Raji (cell line): ENCODE data around the gene PHKG1.

ENCODE experiments used
- POLR2A ChIP-seq: IDR thresholded peaks from 2 replicates; pipeline ENCODE4 v1.6.1; 2011; ENCODE audit warnings: low read depth, low read length, control low read depth; ENCODE audit not compliant: insufficient read depth

The PHKG1 gene

GRCh38 chr7:56083150-56083785 is 9.5 kb downstream of the PHKG1 start:
- no peak for TF ChIP-seq POLR2A

- TF ChIP-seq POLR2A, result no peak
Observed at GRCh38 chr7:56081626-56082340, 11.0 kb downstream of the PHKG1 start.

DNA sequence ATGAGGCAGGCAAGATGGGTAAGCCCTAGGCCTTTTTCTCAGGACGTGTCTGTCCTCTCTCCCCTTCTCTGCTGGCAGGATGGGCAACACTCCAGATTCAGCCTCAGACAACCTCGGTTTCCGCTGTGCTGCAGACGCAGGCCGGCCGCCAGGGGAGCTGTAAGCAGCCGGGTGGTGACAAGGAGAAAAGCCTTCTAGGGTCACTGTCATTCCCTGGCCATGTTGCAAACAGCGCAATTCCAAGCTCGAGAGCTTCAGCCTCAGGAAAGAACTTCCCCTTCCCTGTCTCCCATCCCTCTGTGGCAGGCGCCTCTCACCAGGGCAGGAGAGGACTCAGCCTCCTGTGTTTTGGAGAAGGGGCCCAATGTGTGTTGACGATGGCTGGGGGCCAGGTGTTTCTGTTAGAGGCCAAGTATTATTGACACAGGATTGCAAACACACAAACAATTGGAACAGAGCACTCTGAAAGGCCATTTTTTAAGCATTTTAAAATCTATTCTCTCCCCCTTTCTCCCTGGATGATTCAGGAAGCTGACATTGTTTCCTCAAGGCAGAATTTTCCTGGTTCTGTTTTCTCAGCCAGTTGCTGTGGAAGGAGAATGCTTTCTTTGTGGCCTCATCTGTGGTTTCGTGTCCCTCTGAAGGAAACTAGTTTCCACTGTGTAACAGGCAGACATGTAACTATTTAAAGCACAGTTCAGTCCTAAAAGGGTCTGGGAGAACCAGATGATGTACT is 13.1 kb downstream of the PHKG1 start:
- no peak for TF ChIP-seq POLR2A

GRCh38 chr7:56078196-56078595 is 14.6 kb downstream of the PHKG1 start:
- no peak for TF ChIP-seq POLR2A

GRCh38 chr7:56077681-56078080 is 15.1 kb downstream of the PHKG1 start:
- TF ChIP-seq POLR2A, result no peak

- no peak for TF ChIP-seq POLR2A
Observed at GRCh38 chr7:56074371-56074791, 18.4 kb downstream of the PHKG1 start.

- TF ChIP-seq POLR2A, result peak; percentile 99
Observed at GRCh38 chr7:56063882-56064625, 28.7 kb downstream of the PHKG1 start, which contains the start of gene SUMF2. SUMF2 (plus strand) TSS chr7:56064286; CDS start chr7:56064312, 26 bp downstream.

GRCh38 chr7:56063500-56063881 is 29.3 kb downstream of the PHKG1 start:
- no peak for TF ChIP-seq POLR2A

DNA sequence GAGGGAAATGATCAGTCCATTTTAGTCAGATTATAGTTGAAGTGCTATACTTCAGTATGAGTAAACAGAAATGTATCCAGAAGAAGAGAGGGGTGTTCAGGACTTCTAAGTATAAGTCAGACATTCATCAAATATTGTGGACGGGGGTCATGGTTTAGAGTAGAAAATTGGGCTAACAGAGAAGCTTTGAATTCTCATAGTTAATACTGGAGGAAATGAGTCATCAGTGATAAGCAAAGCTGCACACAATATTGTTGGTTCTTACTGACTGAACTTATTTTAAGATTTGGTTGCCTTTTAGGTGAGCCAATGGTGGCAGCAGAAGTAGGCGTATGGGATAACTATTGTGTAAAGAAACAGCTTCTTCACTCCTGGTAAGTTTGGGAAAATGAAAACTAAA is 30.4 kb downstream of the PHKG1 start:
- no peak for TF ChIP-seq POLR2A

- TF ChIP-seq POLR2A, result no peak
Observed at GRCh38 chr7:56053993-56054392, 38.8 kb downstream of the PHKG1 start.

DNA sequence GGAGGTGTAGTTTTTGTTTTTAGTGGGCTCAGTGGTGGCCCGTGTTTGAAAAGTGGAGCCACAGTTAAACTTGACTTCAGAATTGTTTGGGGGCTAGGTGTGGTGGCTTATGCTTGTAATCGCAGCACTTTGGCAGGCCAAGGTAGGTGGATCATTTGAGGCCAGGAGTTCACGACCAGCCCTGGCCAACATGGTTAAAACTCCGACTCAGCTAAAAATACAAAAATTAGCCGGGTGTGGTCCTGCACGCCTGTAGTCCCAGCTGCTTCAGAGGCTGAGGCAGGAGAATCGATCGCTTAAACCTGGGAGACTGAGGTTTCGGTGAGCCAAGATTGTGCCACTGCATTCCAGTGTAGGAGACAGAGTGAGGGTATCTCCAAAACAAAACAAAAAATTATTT is 39.4 kb downstream of the PHKG1 start:
- TF ChIP-seq POLR2A, result no peak

DNA sequence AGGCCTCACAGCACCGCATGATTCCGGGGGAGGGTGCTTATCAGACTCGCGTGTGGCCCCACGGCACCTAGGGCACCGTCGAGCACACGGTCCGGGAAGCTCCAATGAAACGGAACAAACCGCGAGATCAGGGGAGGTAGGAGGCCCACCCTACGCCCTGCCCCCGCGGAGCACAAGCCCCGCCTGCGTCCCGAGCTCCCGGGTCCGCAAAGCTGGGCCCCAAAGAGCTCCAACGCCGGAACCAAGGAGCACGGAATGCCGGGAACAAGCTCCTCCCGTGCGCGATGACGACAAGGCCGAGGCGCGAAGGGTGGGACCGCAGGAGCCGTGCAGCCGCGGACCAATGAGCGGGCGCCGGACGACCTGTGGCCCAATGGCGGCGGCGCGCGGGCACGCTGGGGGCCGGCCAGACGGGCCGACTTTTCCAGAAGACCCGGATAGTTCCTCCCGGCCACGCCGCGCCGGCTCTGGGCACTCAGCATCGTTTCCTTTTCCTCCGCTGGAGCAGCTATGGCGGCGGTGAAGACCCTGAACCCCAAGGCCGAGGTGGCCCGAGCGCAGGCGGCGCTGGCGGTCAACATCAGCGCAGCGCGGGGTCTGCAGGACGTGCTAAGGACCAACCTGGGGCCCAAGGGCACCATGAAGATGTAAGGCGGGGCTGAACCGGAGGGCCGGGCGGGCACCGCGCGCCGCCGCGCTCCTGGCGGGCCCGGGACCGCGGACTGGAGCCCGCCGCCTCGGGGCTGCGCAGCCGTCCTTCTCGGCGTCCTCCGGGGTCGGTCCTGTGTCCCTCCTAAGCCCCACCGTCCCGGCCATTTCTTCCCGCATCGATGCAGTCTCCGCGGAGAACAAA is 41.2 kb downstream of the PHKG1 start, which contains the start of the genes CCT6A and PSPH:
TSS of gene CCT6A (plus strand) at position 427 of the 853 bp plus-strand sequence. CDS start at position 511, 84 bp downstream.
TSS of gene PSPH (minus strand) at position 106 of the 853 bp plus-strand sequence. CDS start 30,232 bp downstream, outside the sequence.
- peak; percentile 97 for TF ChIP-seq POLR2A

DNA sequence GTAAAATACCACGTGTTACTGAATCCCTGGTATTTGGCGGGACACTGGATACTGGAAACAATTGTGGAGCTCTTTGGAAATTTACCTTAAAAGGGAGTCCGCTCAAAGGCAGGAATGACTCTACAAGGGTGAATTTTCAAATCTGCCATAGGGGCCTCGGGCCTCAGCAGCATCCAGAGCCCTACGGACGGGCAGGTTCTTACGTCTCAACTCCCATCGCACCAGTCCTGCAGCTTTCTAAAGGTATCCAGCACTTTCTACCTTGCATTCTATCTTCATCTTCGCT is 41.8 kb downstream of the PHKG1 start:
- TF ChIP-seq POLR2A, result no peak

DNA sequence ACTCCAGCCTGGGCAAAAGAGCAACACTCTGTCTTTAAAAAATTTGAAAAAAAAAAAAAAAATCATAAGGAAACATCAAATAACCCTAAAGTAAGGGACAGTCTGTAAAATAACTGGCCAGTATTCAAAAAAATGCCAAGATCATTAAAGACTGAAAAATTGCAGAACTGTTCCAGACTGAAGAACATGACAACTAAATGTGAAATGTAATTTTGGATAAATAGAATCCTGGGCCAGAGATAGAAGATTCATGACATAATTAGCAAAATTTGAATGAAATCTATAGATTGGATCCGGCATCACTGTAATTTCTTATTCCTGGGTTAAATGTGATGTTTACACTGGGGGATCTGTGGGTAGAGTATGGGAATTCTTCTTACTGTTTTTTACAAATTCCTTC is 44.5 kb downstream of the PHKG1 start:
- TF ChIP-seq POLR2A, result no peak

DNA sequence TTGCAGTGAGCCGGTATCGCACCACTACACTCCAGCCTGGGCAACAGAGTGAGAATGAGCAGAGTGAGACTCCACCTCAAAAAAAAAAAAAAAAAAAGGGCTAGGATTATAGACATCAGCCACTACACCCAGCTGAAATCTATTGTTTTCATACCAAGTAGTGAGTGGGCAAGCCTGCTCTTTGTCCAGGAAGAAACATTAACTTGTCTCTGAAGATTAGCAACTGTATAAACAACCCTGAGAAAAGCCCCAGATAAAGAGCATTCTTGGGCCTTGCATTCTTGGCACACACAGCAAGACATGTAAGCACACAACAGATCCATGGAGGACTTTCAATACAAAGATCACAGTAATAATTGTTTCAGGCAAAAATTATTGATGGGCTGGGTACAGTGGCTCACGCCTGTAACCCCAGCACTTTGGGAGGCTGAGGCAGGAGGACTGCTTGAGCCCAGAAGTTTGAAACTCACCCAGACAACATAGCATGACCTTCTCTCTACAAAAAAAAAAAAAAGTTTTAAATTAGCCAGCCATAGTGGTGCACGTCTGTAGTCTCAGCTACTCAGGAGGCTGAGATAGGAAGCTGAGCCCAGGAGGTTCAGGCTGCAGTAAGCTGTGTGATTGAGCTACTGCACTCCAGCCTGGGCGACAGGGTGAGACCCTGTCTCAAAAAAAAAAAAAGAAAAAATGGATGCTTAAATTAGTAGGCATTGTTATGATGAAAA is 45.9 kb downstream of the PHKG1 start:
- TF ChIP-seq POLR2A, result no peak
